ENCODE data around the gene KIAA1328. TPM values are rescaled to one million over a fixed set of nuclear protein-coding genes. Genes with fewer than 3 reads are reported as not detected.

The KIAA1328 gene
- total RNA-seq, 1 donor from 2014 or later, result 11.5 TPM

DNA sequence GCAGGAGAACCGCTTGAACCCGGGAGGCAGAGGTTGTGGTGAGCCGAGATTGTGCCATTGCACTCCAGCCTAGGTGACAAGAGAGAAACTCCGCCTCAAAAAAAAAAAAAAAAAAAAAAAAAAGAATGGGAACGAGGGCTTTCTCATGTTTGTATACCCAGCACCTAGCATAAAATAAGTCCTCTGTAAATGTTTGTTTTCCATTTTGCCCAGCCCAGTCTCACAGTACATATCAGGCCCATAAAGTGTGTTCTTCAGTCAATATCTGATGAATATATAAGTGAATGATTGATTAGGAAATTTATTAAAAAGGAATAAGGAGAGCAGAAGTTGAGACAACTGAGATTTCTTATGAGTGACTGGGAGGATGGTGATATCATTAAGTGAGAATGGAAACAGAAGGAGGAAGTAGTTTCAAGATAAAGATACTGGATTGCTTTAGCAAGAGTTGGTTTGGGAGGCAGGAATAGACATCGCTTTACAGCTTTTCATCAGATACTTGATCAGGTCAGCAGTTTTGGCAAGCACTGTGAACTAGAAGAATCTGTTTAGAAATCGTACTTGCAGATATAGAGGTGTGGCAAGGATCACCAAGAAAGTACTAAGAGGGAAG is 327.5 kb downstream of the KIAA1328 start:
- H3K9me3 ChIP-seq (ENCODE audit: low read depth), result no peaks in the 10 kb centered on the region

DNA sequence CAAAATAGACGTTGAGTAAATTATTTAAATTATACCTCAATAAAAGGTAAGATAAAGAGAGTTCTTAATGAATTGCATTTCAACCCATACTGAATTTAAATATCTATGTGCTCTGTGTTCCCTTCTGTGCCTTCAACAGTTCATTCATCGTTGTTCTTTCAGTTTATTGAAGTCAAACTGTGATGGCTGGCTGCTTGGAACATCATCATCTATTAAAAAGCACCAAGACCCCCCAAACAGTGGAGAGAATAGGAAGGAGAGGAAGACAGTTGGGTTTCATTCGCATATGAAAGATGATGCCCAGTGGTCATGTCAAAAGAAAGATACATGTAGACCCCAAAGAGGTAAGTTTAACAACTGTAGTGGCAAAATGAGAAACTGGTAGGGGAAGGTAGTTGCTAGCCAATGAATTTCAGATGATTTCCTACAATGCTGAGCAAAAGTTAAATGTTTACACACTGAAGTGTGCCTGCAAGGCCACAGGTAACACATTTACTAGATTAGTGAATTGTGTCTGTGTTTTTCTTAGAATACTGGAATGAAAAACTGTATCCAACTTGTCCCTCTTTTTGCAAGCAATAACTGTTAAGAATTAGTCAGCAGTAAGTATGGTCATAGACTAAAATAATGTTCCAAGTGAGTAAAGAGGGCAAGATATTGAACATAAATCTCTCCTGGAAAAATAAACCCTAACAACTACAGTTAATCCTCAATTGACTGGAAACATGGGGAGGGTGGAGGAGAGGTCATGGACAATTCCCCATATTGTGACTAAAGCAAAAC is 331.3 kb downstream of the KIAA1328 start:
- no peaks in the 10 kb centered on the region for H3K79me2 ChIP-seq (ENCODE audit: low read depth)
- TF ChIP-seq EZH2phosphoT487 (IDR thresholded peaks at IDR 0.05), result no peak
- no peak for TF ChIP-seq CTCF (IDR thresholded peaks at IDR 0.05)
- TF ChIP-seq EZH2 (IDR thresholded peaks at IDR 0.05), result no peak
- H3K27ac ChIP-seq, result no peak overlapping the region
- no peaks in the 10 kb centered on the region for H3K36me3 ChIP-seq
- peaks cover 2% of the 10 kb centered on the region for H3K36me3 Mint-ChIP-seq
- no peak overlapping the region for H3K4me3 ChIP-seq
- no peaks in the 10 kb centered on the region for H4K20me1 ChIP-seq (ENCODE audit: low read depth)
- no peak overlapping the region for H3K4me2 ChIP-seq
- H3K27ac Mint-ChIP-seq, result no peak overlapping the region
- H2AFZ ChIP-seq (replicated peaks), result no peak overlapping the region
- H3K27me3 ChIP-seq, result no peaks in the 10 kb centered on the region
- H3K4me1 ChIP-seq, result peaks cover 21% of the 10 kb centered on the region
- H3K4me1 Mint-ChIP-seq, result peaks cover 10% of the 10 kb centered on the region
- DNase-seq (ENCODE audit: low spot score), result no peak
- H3K4me3 Mint-ChIP-seq, result no peak overlapping the region
- no peaks in the 10 kb centered on the region for H3K9me3 Mint-ChIP-seq
- no peaks in the 10 kb centered on the region for H3K9me3 ChIP-seq (ENCODE audit: low read depth)
- H3F3A ChIP-seq (ENCODE audit: low read depth), result no peaks in the 10 kb centered on the region
- H3K9ac ChIP-seq, result no peak overlapping the region
- H3K27me3 Mint-ChIP-seq (ENCODE audit: insufficient read depth, low read depth), result peaks cover 2% of the 10 kb centered on the region

More for the DNA sequence above, 327.5 kb downstream of the KIAA1328 start:
- H3K27me3 ChIP-seq, result no peaks in the 10 kb centered on the region
- no peak overlapping the region for H3K4me2 ChIP-seq
- Mint-ChIP-seq H3K27me3 (ENCODE audit: insufficient read depth, low read depth) (peaks cover 2% of the 10 kb centered on the region), H3K4me3 (no peak overlapping the region), H3K4me1 (peaks cover 10% of the 10 kb centered on the region), H3K9me3 (no peaks in the 10 kb centered on the region), H3K36me3 (no peaks in the 10 kb centered on the region), H3K27ac (no peak overlapping the region)
- TF ChIP-seq CTCF (IDR thresholded peaks at IDR 0.05) (no peak), EZH2 (IDR thresholded peaks at IDR 0.05) (no peak), EZH2phosphoT487 (IDR thresholded peaks at IDR 0.05) (no peak)
- peaks cover 25% of the 10 kb centered on the region for H3K4me1 ChIP-seq
- no peaks in the 10 kb centered on the region for H3K79me2 ChIP-seq (ENCODE audit: low read depth)
- no peak overlapping the region for H3K9ac ChIP-seq
- no peak overlapping the region for H3K27ac ChIP-seq
- no peaks in the 10 kb centered on the region for H4K20me1 ChIP-seq (ENCODE audit: low read depth)
- H2AFZ ChIP-seq (replicated peaks), result no peak overlapping the region
- H3F3A ChIP-seq (ENCODE audit: low read depth), result no peaks in the 10 kb centered on the region
- no peaks in the 10 kb centered on the region for H3K36me3 ChIP-seq
- H3K4me3 ChIP-seq, result no peak overlapping the region
- DNase-seq (ENCODE audit: low spot score), result no peak

DNA sequence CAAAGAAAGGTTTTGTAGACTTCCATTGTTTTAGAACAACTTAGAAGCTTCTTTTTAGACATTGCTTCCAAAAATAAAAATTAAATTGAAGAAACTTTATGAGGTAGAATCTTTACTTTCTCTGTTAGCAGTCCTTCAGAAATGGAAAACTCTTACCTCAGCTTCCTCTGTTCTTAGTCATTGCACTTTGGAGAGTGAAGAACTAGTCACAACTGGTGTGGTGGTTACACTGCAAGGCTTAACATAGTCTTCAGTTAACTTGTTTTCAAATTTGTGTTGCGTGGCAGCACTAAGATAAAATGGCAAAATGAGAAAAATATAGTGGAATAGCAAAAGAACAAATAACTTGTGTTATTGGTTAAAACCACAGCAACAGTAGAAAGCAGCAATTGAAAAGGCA is 332.6 kb downstream of the KIAA1328 start:
- Mint-ChIP-seq H3K4me1 (peaks cover 10% of the 10 kb centered on the region), H3K4me3 (no peak overlapping the region), H3K36me3 (peaks cover 2% of the 10 kb centered on the region), H3K9me3 (no peaks in the 10 kb centered on the region), H3K27me3 (ENCODE audit: insufficient read depth, low read depth) (peaks cover 2% of the 10 kb centered on the region), H3K27ac (no peak overlapping the region)
- no peaks in the 10 kb centered on the region for H3K79me2 ChIP-seq (ENCODE audit: low read depth)
- H3K27ac ChIP-seq, result no peak overlapping the region
- no peaks in the 10 kb centered on the region for H3K9me3 ChIP-seq (ENCODE audit: low read depth)
- no peaks in the 10 kb centered on the region for H3K27me3 ChIP-seq
- no peak overlapping the region for H3K4me3 ChIP-seq
- H3K9ac ChIP-seq, result no peak overlapping the region
- no peaks in the 10 kb centered on the region for H3F3A ChIP-seq (ENCODE audit: low read depth)
- no peak for DNase-seq (ENCODE audit: low spot score)
- no peaks in the 10 kb centered on the region for H3K36me3 ChIP-seq
- H2AFZ ChIP-seq (replicated peaks), result no peak overlapping the region
- H3K4me1 ChIP-seq, result peaks cover 21% of the 10 kb centered on the region
- TF ChIP-seq CTCF (IDR thresholded peaks at IDR 0.05) (no peak), EZH2phosphoT487 (IDR thresholded peaks at IDR 0.05) (no peak)
- H3K4me2 ChIP-seq, result no peak overlapping the region
- no peaks in the 10 kb centered on the region for H4K20me1 ChIP-seq (ENCODE audit: low read depth)

All from neural progenitor cell (in vitro differentiated cells).